Erythroblast (primary cell): ENCODE data around the gene CD22.

ENCODE experiments used
- GATA1 ChIP-seq: IDR thresholded peaks from 2 replicates; pipeline ENCODE4 v1.6.1; 2011; ENCODE audit warnings: low read depth, mild to moderate bottlenecking, control low read depth, low read length, moderate library complexity
- POLR2A ChIP-seq: IDR thresholded peaks from 2 replicates; pipeline ENCODE4 v1.6.1; 2011; ENCODE audit warnings: mild to moderate bottlenecking, low read length

GRCh38 chr19:35392742-35393715 is 64.0 kb downstream of the CD22 start:
- no peak for TF ChIP-seq POLR2A
- TF ChIP-seq GATA1: no peak
